A673 (cell line): ENCODE results near the gene NAPB. TPM values are rescaled to one million over a fixed set of nuclear protein-coding genes. Genes with fewer than 3 reads are reported as not detected.

ENCODE experiments used
- BruUV-seq: library from RNA; stranded (reverse); fragments of 400-500 nt; replicated peaks from 2 replicates; lab custom pipeline; 2021; lab: Mats Ljungman, UMichigan
- CTCF ChIA-PET: fragments of 300-600 bp; sonication (Branson Sonifier 250); formaldehyde crosslinking; loops from one replicate; lab custom pipeline; 2022; ENCODE audit warnings: antibody characterized with exemption; lab: Charles Lee
- POLR2A ChIA-PET: fragments of 300-600 bp; sonication (Branson Sonifier 250); formaldehyde crosslinking; loops from one replicate; lab custom pipeline; 2022; ENCODE audit warnings: antibody characterized with exemption; ENCODE audit not compliant: low non-redundant PET; lab: Charles Lee
- DNase-seq: peaks from one replicate; pipeline ENCODE4 v3.0.0-alpha.2; 2015; ENCODE audit warnings: low spot score
- H3K27ac ChIP-seq: fragments of 200-600 bp; sonication (generic); 2 replicates; pipeline ENCODE4 v1.5.1; 2016; ENCODE audit warnings: mixed run types, low read depth, mild to moderate bottlenecking, mixed read lengths, antibody characterized with exemption, low read length; ENCODE audit not compliant: poor library complexity, severe bottlenecking
- H3K27me3 ChIP-seq: fragments of 200-600 bp; sonication (generic); replicated peaks from 2 replicates; pipeline ENCODE4 v1.6.1; 2017; ENCODE audit warnings: mixed run types, low read depth, mild to moderate bottlenecking, mixed read lengths, antibody characterized with exemption, low read length; ENCODE audit not compliant: insufficient read depth, poor library complexity
- H3K36me3 ChIP-seq: fragments of 200-600 bp; sonication (generic); 2 replicates; pipeline ENCODE4 v1.6.1; 2016; ENCODE audit warnings: mixed run types, mild to moderate bottlenecking, mixed read lengths, antibody characterized with exemption, low read length; ENCODE audit not compliant: insufficient read depth, poor library complexity, severe bottlenecking
- H3K4me1 ChIP-seq: fragments of 200-600 bp; sonication (generic); 2 replicates; pipeline ENCODE4 v1.6.1; 2017; ENCODE audit warnings: mixed run types, mild to moderate bottlenecking, mixed read lengths, antibody characterized with exemption, low read length; ENCODE audit not compliant: insufficient read depth, poor library complexity, severe bottlenecking
- H3K4me3 ChIP-seq: fragments of 200-600 bp; sonication (generic); 2 replicates; pipeline ENCODE4 v1.5.1; 2016; ENCODE audit warnings: low read depth, mixed run types, mild to moderate bottlenecking, mixed read lengths, low read length; ENCODE audit not compliant: poor library complexity, severe bottlenecking
- H3K9me3 ChIP-seq: fragments of 200-600 bp; sonication (generic); 2 replicates; pipeline ENCODE4 v1.6.1; 2016; ENCODE audit warnings: mixed run types, low read depth, mild to moderate bottlenecking, mixed read lengths, antibody characterized with exemption, low read length; ENCODE audit not compliant: poor library complexity, severe bottlenecking
- CTCF ChIP-seq: fragments of 300-800, 200-600 bp; sonication (generic); conservative IDR thresholded peaks from 2 replicates; pipeline ENCODE4 v1.5.1; 2017; ENCODE audit warnings: low read depth, mild to moderate bottlenecking, antibody characterized with exemption, low read length, moderate library complexity, mixed read lengths
- EZH2 ChIP-seq: fragments of 200-600 bp; sonication (generic); IDR thresholded peaks from 2 replicates; pipeline ENCODE4 v1.6.1; 2017; ENCODE audit warnings: borderline replicate concordance, low read depth, mild to moderate bottlenecking, mixed read lengths, antibody characterized with exemption, low read length; ENCODE audit not compliant: poor library complexity, severe bottlenecking
- intact Hi-C: fragments of 100-400 bp; cut with micrococcal nuclease; formaldehyde crosslinking; loops from one replicate; pipeline ENCODE4 v1.10.0; 2022; ENCODE audit not compliant: unreplicated experiment
- total RNA-seq: library from RNA; stranded (reverse); gene quantifications from 2 replicates; pipeline ENCODE4 v1.2.3, GENCODE V29; 2021

Gene NAPB
- total RNA-seq, 1 experiment from 2014 or later, result 11.6 TPM

GRCh38 chr20:23360531-23360930, 60.8 kb downstream of the NAPB start:
- no peak for DNase-seq
- peaks cover 8% of the 10 kb centered on the region for H3K4me1 ChIP-seq
- H3K36me3 ChIP-seq, result peaks cover 3% of the 10 kb centered on the region
- ChIA-PET CTCF (no interaction called here), POLR2A (no interaction called here)
- H3K9me3 ChIP-seq, result no peaks in the 10 kb centered on the region
- no peak overlapping the region for H3K4me3 ChIP-seq
- H3K27ac ChIP-seq, result peak overlapping the region; percentile 97
- H3K27me3 ChIP-seq, result no peaks in the 10 kb centered on the region
- intact Hi-C loops, result loop anchor here (5.0 kb wide), 1 partner anchor 62 kb away; the partner anchor contains the start of gene NAPB
- no TSS peak for BruUV-seq
- TF ChIP-seq CTCF (no peak), EZH2 (no peak)

- TF ChIP-seq EZH2 (no peak), CTCF (no peak)
- H3K4me3 ChIP-seq, result no peak overlapping the region
- H3K9me3 ChIP-seq, result no peaks in the 10 kb centered on the region
- H3K27me3 ChIP-seq, result no peaks in the 10 kb centered on the region
- ChIA-PET POLR2A (interaction anchor here (1.2 kb wide), 1 partner anchor 62 kb away, joined by 4 read pairs; the partner anchor contains the start of gene NAPB), CTCF (interaction anchor here (1.5 kb wide), 1 partner anchor 9 kb away, joined by 7 read pairs; no protein-coding TSS in a partner anchor)
- no TSS peak for BruUV-seq
- intact Hi-C loops, result loop anchor here (10.0 kb wide), 1 partner anchor 1844 kb away; the partner anchor contains the start of gene NKX2-2
- no peak for DNase-seq
- peaks cover 18% of the 10 kb centered on the region for H3K36me3 ChIP-seq
- peaks cover 8% of the 10 kb centered on the region for H3K4me1 ChIP-seq
- no peak overlapping the region for H3K27ac ChIP-seq
Observed at GRCh38 chr20:23358923-23359593, 62.2 kb downstream of the NAPB start.

- BruUV-seq, result no TSS peak
- intact Hi-C loops, result loop anchor here (10.0 kb wide), 1 partner anchor 1844 kb away; the partner anchor contains the start of gene NKX2-2
- Histone ChIP-seq H3K36me3 (peaks cover 23% of the 10 kb centered on the region), H3K27me3 (no peaks in the 10 kb centered on the region), H3K9me3 (no peaks in the 10 kb centered on the region), H3K27ac (no peak overlapping the region), H3K4me3 (peak overlapping the region; percentile 58), H3K4me1 (peaks cover 8% of the 10 kb centered on the region)
- TF ChIP-seq EZH2, result no peak
- TF ChIP-seq CTCF, result no peak
- DNase-seq, result no peak
- CTCF ChIA-PET, result interaction anchor here (1.5 kb wide), 1 partner anchor 9 kb away, joined by 7 read pairs; no protein-coding TSS in a partner anchor
- POLR2A ChIA-PET, result interaction anchor here (0.7 to 1.2 kb wide), 2 partner anchors 9 to 63 kb away, joined by 4 to 5 read pairs; partner anchors contain the start of gene NAPB
Observed at GRCh38 chr20:23358563-23358906, 62.8 kb downstream of the NAPB start.
